T-helper 1 cell treated with Interleukin-12 subunit alpha and Interleukin-12 subunit beta and Interleukin-4 antibody, amounts not matched to agents 30 ng/mL and 1 ng/mL, for 36 hours (primary cell): Measurements from ENCODE around the gene CHCHD3. TPM values are rescaled to one million over a fixed set of nuclear protein-coding genes. Genes with fewer than 3 reads are reported as not detected.

Experiments used
- intact Hi-C: fragments of 100-400 bp; cut with micrococcal nuclease; formaldehyde crosslinking; loops from one replicate; pipeline ENCODE4 v1.15.1; 2024
- total RNA-seq: library from RNA; stranded (reverse); gene quantifications from 2 replicates; pipeline ENCODE4 v1.2.3, GENCODE V29; 2022

CHCHD3 gene
- 52.6 and 52.8 TPM in 2 replicates for total RNA-seq

DNA sequence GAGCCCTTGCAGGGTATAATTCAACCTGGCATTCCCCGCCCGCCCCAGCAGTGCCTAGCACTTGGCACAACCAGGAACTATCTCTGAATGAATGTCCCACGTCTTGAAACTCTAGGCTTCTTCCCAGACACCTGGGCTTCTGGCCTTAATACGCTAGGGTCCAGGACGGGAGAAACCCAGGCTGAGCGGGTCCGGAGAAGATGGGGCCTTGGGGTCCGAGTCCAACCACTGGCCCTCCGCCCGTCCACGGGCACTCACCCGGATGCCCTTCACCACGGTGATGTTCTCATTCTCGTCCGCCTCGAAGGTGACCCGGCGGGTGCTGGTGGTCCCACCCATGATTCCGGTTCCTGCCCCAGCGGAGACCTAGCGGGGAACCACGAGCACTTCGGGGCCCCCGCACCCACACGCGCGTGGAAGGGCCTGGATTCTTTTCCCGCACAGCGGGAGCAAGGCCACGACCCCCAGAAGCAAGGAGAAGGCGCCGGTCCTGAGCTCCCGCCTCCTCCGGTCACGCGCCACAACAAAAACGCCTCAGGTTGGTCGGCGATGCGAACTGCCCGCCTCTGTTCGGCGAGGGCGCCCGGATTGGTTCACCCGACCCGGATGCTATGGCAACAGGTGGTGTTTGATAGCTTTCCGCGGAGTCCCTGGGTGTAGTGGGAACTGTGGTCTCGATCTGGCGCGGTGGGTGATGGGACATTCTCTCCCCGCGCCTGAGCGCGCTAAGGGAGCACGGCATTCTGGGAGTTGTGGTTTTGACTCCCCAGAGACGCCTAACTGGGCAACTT is at the start of gene CHCHD3:
TSS of gene CHCHD3 (minus strand) at position 492 of the 791 bp plus-strand sequence. CDS start at position 339, 153 bp downstream.
- intact Hi-C loops: loop anchor here (1.0 to 5.0 kb wide), 9 partner anchors 149 to 1906 kb away; partner anchors contain the start of genes AGBL3, AKR1B1, EXOC4 and LRGUK

DNA sequence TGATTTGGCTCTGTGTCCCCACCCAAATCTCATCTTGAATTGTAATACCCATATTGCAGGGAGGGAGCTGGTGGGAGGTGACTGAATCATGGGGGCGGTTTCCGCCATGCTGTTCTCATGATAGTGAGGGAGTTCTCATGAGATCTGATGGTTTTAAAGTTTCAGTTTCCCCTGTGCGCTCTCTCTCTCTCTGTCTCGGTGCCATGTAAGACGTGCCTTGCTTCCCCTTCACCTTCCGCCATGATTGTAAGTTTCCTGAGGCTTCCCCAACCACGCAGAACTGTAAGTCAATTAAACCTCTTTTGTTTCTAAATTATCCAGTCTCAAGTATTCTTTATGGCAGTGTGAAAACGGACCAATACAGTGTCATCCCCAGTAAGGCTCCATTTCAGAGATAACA is 48.3 kb upstream of the CHCHD3 start:
- intact Hi-C loops: no loop called here

DNA sequence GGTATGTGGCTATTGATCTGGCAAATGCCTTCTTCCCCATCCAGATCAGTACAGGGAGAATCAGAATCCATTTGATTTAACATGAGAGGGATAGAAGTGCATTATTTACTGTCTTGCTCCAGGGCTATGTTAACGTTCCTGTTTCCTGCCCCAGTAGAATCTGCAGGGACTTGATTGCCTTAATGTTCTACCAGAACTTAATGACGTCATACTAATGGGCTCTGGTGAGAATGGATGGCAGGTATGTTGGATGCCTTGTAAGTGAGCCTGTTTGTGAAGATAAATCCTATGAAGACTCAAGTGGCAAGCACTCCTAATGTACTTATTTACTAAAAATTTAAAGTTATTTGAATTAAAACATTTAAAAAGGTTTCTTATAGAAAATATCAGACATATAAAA is 44.5 kb upstream of the CHCHD3 start:
- intact Hi-C loops: no loop called here

DNA sequence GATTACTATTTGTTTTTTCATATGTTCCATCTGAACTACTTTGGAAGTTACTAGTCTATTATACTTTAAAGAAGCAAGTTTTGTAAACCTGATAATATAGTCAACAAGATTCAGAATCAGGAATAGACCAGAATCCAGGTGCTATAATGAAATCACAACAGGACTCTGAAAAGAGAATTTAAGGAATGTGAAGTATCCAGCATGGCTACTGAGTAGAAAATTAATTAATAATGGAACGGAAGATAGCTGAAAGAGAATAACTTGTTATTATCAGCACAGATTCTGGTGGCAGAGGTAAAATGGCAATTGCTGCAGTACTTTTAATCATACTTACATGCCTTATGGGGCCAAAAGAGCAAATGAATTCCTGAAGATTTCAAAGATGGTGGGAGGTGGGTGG is 43.1 kb upstream of the CHCHD3 start:
- intact Hi-C loops: no loop called here

DNA sequence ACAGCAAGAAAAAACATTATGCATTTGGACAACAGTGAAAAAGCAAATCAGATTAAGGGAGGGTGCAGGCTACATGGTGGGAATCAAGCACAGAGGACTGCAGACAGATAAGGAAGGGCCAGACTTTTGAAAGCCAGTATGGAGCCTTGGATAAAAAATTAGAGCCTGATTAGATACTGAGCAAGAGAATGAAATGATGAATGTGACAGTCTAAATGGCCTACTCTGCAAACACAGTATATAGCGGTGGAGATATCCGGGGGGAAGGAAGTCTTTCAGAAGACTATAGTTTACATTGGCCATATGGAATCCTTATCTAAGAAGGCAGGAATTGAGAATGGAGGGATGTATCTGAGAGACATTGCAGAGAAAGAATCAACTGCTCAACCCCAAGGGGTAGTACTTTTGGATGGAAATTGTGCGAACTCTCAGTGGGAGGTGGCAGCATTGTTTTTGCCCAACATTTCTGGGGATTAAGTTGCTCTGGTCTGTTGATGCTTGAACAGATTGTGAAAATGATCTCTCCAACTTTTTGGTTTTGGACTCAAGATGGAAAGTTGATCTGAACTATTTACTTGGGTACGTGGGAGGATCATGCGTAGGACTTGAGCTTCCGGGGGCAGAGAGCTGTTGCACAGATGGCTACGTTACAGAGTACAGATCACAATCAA is 39.4 kb upstream of the CHCHD3 start:
- intact Hi-C loops: no loop called here

DNA sequence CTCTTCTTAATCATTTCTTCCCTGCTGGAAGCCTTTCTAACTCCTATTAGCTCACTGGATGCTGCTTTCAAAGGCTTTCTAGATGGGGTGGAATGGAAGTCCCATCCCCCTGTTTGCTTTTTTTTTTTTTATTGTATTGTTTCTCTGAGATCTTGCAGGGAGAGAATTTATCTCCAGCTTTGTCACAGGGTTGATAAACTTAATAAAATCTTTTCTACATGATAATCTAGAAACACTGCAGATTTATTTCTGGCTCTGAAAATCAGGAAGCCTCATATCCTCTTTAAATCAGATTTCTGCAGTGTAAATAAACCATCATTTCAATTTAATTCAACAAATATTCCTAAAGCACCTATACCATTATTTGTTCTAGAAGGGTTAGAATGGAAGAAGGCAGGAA is 37.2 kb upstream of the CHCHD3 start:
- intact Hi-C loops: no loop called here

DNA sequence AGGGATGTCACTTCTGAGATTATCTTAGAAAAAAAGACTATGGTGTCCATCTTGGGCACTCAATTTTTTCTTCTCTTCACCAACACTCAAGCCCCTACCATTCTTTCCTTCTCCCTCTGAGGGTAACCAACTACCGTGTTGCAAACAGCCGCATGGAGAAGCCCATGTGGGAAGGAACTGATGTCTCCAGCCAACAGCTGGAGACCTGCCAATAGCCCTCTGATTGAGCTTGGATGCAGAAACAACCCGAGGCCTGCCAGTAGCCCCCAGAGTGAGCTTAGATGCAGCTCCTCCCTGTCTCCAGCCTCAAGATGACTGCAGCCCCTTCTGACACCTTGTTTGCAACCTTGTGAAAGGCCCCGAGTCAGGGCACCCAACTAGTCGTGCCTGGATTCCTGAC is 36.4 kb upstream of the CHCHD3 start:
- intact Hi-C loops: no loop called here

DNA sequence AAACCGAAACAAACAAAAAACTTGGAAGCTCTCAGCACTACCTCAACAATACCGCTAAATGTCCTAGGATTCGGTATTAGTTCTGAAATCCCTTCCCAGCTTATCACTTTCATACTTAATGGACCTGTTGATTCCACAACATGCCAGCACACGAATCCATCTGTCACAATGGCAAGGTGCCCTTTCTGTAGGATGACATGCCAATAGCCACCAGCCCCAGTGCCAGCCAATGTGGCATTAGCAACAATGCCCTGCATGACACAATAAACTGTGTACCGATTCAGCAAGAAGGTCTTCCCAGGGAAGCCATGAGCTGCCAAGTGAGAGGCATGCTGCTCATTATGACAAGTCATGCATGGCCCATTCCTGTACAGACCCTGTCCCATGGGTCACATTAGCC is 35.6 kb upstream of the CHCHD3 start:
- intact Hi-C loops: no loop called here

DNA sequence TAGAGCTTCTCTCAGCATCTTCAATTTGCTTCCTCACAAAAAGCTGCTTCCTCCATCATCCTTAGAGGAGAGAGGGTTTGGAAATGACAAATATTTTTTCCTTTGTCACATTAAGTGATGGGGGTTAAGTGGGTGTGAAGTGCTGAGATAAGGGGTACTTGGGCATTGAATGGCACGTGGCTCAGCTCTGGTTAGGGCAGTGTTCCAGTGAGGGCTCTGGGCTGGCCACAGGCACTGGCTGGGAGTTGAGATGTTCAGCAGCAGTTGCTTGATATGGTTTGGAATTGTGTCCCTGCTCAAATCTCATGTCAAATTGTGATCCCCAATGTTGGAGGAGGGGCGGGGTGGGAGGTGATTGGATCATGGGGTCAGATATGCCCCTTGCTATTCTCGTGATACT is 33.7 kb upstream of the CHCHD3 start:
- intact Hi-C loops: no loop called here

DNA sequence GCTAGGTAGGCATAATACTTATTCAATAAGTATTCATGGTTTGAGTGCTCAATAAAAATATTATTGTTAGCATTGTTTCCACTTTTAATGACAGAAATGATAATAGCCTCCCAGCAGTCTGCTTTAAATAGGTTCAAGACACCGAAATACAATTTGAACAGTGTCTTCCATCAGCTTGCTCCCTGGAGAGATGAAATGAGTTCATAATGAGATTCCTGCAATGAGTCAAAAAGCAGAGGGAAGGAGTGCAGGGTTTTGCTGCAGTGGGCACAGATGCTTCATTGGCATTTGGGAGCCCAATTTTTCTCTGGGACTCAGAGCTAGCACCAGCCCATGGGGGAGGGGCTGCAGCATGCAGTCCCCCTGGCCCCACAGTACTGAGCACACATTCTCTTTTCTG is 32.6 kb upstream of the CHCHD3 start:
- intact Hi-C loops: no loop called here

DNA sequence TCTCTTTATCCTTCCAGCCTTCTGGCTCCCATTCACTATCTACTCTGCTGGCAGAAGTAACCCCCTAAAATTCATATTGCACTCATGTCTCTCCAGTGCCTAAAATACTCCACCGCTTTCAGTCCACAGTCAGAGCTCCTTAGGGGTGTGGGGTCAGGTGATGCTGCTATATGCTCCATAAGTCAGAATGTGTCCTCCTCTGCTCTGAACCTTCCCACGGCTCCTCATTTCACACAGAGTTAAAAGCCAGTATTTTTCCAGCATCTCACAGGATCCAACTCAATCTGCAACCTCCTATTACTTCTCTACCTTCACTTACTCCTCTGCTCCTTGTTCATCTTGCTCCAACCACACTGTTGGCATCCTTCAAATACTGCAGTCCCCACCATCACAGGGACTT is 31.1 kb upstream of the CHCHD3 start:
- intact Hi-C loops: no loop called here

DNA sequence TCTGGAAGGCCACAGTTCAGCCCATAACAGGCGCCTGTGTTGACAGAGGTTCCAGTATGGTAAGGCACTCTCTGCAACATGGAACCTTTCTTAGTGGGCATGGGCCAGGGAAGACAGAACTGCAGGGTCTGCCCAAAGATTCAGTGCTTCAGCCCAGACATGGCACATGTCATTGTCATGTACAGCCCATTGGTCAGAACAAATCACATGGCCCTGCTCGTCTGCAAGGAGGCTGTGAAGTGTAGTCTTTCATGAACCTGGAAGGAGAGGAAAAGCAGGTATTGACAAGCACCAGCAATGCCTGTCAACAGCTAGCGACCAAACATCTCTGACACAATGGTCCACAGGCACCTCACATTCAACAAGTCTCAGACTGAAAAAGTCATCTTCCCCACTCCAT is 30.4 kb upstream of the CHCHD3 start:
- intact Hi-C loops: no loop called here

DNA sequence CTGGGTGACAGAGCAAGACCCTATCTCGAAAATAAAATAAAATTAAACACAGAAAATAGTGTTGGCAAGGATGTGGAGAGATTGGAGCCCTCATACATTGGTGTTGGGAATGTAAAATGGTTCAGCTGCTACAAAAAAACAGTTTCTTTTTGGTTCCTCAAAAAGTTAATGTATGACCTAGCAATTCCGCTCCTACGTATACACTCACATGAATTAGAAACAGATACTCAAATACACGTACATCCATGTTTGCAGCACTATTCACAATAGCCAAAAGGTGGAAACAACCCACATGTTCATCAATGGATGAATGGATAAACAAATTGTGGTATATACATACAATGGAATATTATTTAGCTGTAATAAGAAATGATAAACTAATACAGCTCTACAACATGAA is 28.4 kb upstream of the CHCHD3 start:
- intact Hi-C loops: no loop called here

DNA sequence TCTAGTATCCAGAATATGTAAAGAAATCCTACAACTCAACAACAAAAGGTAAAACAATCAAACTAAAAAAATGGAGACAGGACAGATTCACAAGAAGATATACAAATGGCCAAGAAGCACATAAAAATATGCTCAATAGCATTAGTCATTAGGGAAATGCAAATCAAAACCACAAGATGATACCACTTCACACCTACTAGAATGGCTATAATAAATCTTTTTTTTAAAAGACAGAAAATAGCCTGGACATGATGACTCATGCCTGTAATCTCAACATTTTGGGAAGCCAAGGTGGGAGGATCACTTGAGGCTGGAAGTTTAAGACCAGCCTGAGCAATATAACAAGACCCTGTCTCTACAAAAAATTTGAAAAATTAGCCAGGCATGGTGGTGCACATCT is 27.9 kb upstream of the CHCHD3 start:
- intact Hi-C loops: no loop called here

DNA sequence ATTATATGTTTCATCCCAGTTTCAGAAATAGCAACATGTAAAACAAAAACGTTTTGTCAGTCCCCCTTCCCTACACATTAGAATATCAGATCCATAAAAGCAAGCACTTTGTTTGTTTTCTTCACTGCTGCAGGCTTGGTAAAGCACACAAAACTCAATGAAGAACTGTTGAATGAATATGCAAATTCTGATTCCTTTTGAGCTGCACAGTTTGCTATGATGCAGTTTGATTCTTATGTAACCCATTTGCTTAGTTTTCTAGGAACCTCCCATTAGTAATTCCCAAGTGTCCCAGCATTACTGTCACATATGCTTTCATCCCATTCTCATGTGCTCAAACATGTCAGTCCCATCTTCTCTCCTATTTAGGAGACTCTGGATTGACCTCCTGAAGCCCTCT is 26.1 kb upstream of the CHCHD3 start:
- intact Hi-C loops: no loop called here

DNA sequence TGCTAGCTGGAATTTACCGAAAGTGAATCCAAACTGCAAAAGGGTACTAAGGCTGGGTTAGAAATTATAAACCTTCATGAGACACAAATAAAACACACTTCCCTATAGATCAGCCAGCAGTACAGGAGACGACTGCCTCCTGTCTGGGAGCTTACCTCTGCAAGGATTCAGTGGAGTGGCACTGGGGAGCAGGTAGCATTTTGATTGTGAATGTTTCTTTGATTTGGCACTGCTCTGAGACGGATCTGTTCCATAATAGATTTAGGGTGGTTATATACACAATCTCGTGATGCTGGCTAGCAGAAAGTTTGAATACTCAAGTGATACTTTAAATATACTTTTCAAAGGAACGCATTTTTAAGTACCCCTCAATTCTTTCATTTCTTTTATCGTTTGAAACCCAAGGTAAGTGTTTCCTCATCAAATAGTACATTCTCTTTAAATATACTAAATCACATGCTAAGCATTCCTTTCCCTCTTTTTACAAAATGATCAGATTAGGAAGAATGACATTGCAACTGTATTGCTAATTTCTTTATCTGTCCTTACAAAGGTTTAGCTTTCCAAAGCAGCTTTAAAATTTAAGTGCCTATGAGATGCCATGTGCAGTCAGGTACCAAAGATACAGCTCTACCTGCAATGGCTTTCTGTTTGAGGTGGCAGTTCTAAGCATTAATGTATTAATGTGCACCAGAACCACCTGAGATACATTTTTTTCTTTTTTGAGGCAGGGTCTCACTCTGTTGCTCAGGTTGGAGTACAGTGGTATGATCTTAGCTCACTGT is 20.6 kb upstream of the CHCHD3 start:
- intact Hi-C loops: no loop called here

DNA sequence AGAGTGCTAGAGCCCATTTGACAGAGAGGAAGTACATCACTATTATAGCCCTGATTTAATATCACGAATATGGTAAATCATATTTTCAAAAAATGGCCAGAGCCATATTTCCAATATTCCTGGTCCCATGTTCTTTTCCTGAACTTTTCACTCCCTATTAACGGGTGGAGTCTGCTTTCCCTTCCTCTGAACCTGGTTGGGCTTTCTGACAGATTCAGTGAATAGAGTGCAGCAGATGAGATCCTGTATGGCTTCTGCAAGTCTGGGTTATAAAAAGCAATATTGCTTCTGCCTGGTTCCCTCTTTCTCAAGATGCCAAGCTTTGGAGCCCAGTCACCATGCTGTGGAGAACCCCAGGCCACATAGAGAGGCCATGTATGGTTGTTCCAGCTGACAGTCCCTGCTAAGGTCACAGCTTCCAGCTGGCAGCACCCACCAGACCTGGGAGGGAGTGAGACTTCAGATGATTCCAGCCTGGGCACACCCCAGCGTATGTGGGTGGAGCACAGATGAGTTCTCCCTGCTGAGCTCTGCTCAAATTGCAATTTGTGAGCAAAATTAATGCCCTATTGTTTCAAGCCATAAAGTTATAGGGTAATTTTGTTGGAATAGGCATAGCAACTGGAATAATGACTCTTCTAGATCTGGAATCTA is 17.9 kb upstream of the CHCHD3 start:
- intact Hi-C loops: no loop called here

DNA sequence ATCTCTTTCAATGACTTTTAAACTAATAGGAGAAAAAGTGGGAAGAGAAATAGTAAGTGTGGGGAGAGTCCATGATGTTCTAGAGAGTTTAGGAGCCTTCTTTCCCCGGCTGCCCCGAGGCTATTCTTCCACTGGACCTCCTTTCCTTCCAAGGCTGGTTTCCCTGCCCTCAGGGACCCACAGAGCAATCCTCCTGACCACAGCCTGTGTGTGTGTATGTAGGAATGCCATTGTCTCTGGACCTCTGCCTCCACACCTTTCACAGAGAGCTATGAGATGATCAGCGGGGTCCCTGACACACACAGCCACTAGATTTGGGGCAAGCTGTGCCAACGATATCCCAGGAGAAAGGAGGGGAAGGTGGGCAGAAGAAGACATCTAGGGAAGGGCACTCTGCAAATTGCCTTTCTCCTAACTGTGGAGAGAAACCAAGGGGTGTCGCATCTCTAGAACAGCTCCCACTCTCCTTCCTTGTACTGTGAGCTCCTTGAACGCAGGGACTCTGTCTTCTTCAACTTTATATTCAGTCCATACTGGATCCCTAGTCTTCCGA is 13.3 kb upstream of the CHCHD3 start:
- intact Hi-C loops: no loop called here

DNA sequence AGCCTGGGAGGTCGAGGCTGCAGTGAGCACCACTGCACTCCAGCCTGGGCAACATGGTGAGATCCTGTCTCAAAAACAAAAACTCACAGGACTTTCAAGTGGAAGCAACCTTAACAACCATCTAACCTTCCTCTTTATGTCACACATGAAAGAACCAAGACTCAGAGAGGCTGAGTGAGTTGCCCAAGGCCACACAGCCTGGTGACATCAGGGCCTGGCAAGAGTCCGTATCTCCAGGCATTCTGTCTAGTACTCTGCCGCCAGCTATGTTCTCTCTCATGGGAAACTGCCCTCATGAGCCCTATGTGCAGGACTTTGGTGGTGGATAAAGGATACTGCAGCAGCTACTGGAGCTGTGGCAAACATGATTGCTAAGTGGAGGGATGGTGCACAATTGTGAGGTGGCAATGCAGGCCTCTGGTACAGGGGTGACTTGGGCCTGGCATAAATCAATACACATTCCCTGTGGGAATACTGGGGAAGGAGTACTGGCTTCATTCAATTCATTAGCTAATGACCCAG is 10.1 kb upstream of the CHCHD3 start:
- intact Hi-C loops: no loop called here

DNA sequence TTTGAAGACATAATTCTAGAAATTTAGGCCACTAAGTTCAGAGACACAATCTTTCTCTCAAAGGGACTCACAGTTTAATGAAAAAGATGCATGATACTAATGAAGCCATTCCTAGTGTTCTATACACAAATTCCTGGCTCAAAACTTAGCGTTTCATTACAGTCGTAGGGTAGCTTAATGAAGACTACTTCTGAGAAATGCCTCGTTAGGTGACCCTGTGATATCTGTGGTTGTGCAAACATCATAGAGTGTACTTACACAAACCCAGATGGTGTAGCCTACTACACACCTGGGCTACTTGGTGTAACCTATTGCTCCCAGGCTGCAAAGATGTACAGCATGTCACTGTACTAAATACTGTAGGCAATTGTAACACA is 488 bp upstream of the CHCHD3 start:
- intact Hi-C loops: loop anchor here (1.0 to 5.0 kb wide), 8 partner anchors 171 to 1905 kb away; partner anchors contain the start of genes AGBL3, AKR1B1, EXOC4 and LRGUK

DNA sequence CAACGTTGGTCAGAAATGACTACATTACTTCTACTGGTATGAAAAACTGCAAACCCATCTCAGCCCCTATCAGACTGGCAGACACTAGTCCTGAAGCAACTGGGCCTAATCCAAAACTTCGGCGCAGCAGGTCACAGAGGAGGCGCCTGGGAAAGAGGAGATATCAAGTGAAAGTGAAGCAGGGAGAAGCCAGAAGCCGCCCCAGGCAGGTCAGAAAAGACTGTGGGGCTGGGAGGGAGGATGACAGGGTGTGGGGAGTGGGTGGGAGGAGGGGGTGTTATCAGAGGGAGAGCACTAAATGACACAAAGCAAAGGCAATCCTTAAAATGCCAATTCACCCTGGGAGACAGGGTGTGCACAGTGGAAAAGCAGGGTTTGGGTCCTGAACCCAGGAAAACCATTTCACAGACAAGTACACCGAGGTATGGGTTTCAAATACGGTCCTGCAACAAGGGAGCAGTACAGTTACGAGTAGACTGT is 731 bp downstream of the CHCHD3 start:
- intact Hi-C loops: loop anchor here (1.0 to 5.0 kb wide), 2 partner anchors 149 to 1906 kb away; partner anchors contain the start of gene AGBL3
